Kidney epithelial cell (primary cell): ENCODE data around the gene ADCK1. TPM values are rescaled to one million over a fixed set of nuclear protein-coding genes. Genes with fewer than 3 reads are reported as not detected.
A peak's percentile ranks its signal among the peaks of the same experiment; 100 is the strongest.

Experiments used
- DNase-seq: peaks from one replicate; pipeline ENCODE4 v3.0.0-alpha.2; 2010; ENCODE audit warnings: low read depth
- H3K27me3 ChIP-seq: 2 replicates; pipeline ENCODE4 v1.6.0; 2011; ENCODE audit warnings: low read length; ENCODE audit not compliant: control insufficient read depth, insufficient read depth
- H3K36me3 ChIP-seq: 2 replicates; pipeline ENCODE4 v1.5.1; 2011; ENCODE audit warnings: low read length; ENCODE audit not compliant: control insufficient read depth, insufficient read depth
- H3K4me3 ChIP-seq: 2 replicates; pipeline ENCODE4 v1.5.1; 2011; ENCODE audit warnings: low read depth, mild to moderate bottlenecking, control low read depth, low read length
- total RNA-seq: library from RNA; depleted of rRNA; stranded (reverse); fragments of >200 nt; gene quantifications from 2 replicates; pipeline ENCODE4 v1.2.3, GENCODE V29; 2015
- TF ChIP-seq, protein P1 (sequence below): IDR thresholded peaks from 2 replicates; pipeline ENCODE4 v1.5.1; 2011; ENCODE audit warnings: mild to moderate bottlenecking, moderate library complexity, low read length, control low read depth, inconsistent platforms; ENCODE audit not compliant: insufficient read depth, poor library complexity, severe bottlenecking

ADCK1 gene
- total RNA-seq, 1 donor from 2014 or later: 9.3 TPM

DNA sequence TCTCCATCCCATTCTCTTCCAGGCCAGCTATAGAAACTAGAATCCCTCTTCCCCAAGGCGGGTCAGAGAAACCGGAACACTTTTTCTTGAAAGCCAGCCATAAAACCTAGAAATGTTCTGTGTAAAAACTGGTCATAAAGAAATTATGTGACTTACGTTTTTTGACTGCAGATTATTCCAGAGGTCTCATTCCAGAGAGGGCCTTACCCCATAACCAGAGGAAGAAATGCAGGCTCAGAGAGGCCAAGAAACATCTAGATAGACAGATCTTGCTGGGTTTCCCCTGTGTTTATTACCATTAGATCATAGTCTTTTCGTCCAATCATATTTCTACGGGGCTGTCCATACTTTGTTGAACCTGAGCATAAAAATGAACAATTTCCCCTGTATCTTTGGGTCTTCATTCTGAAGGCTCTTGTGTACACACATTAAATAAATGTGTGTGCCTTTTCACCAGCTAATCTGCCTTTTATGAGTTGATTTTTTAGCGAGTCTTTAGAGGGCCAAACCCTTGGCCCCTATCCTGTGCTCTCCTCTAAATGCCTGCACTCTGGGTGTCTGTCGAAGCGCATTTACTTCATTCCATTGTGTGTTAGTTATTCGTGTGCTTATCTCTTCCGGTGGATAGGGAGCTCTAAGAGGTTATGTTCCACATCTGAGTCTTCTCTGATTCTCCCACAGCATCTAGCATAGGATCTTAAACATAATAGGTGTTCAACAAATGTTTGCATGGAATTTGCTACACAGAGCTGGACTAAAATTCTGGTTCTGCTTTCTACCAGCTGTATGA lies 163.0 kb downstream of the ADCK1 start:
- DNase-seq: no peak
- Histone ChIP-seq H3K4me3 (no peak overlapping the region), H3K27me3 (peaks cover 4% of the 10 kb centered on the region), H3K36me3 (no peaks in the 10 kb centered on the region)
- TF ChIP-seq, protein P1, sequence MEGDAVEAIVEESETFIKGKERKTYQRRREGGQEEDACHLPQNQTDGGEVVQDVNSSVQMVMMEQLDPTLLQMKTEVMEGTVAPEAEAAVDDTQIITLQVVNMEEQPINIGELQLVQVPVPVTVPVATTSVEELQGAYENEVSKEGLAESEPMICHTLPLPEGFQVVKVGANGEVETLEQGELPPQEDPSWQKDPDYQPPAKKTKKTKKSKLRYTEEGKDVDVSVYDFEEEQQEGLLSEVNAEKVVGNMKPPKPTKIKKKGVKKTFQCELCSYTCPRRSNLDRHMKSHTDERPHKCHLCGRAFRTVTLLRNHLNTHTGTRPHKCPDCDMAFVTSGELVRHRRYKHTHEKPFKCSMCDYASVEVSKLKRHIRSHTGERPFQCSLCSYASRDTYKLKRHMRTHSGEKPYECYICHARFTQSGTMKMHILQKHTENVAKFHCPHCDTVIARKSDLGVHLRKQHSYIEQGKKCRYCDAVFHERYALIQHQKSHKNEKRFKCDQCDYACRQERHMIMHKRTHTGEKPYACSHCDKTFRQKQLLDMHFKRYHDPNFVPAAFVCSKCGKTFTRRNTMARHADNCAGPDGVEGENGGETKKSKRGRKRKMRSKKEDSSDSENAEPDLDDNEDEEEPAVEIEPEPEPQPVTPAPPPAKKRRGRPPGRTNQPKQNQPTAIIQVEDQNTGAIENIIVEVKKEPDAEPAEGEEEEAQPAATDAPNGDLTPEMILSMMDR: no peak

- no peak overlapping the region for H3K4me3 ChIP-seq
- TF ChIP-seq, protein P1: no peak
Observed at GRCh38 chr14:77964586-77964985, 164.7 kb downstream of the ADCK1 start.

GRCh38 chr14:77965050-77965449 lies 165.1 kb downstream of the ADCK1 start:
- TF ChIP-seq, protein P1: no peak
- no peak for DNase-seq
- no peaks in the 10 kb centered on the region for H3K36me3 ChIP-seq
- no peak overlapping the region for H3K4me3 ChIP-seq
- peaks cover 6% of the 10 kb centered on the region for H3K27me3 ChIP-seq

More at GRCh38 chr14:77964586-77964985, 164.7 kb downstream of the ADCK1 start:
- peaks cover 6% of the 10 kb centered on the region for H3K27me3 ChIP-seq
- DNase-seq: no peak
- H3K36me3 ChIP-seq: no peaks in the 10 kb centered on the region

- Histone ChIP-seq H3K4me3 (peak overlapping the region; percentile 9), H3K36me3 (no peaks in the 10 kb centered on the region), H3K27me3 (peaks cover 6% of the 10 kb centered on the region)
- peak; percentile 58 for DNase-seq
- TF ChIP-seq, protein P1: no peak
Observed at GRCh38 chr14:77965919-77966435, 166.1 kb downstream of the ADCK1 start.

- no peaks in the 10 kb centered on the region for H3K36me3 ChIP-seq
- H3K4me3 ChIP-seq: no peak overlapping the region
- TF ChIP-seq, protein P1: no peak
- peaks cover 6% of the 10 kb centered on the region for H3K27me3 ChIP-seq
- DNase-seq: no peak
Observed at GRCh38 chr14:77967110-77967509, 167.2 kb downstream of the ADCK1 start.

GRCh38 chr14:77970646-77971045 lies 170.7 kb downstream of the ADCK1 start:
- TF ChIP-seq, protein P1: no peak
- no peak overlapping the region for H3K4me3 ChIP-seq
- H3K27me3 ChIP-seq: peaks cover 6% of the 10 kb centered on the region
- no peaks in the 10 kb centered on the region for H3K36me3 ChIP-seq
- no peak for DNase-seq
